SU-DHL-6 (cell line): ENCODE data around the gene FN1.

ENCODE experiments used
- H2AFZ ChIP-seq: fragments of 200-600 bp; sonication (generic); 2 replicates; pipeline ENCODE4 v1.6.1; 2014; ENCODE audit warnings: low read depth, mild to moderate bottlenecking, moderate library complexity, mixed read lengths, antibody characterized with exemption, low read length; ENCODE audit not compliant: severe bottlenecking
- H3F3A ChIP-seq: fragments of 200-600 bp; shearing (Covaris generic); 2 replicates; pipeline ENCODE4 v1.6.0; 2016; ENCODE audit warnings: antibody characterized with exemption, mild to moderate bottlenecking; ENCODE audit not compliant: insufficient read depth
- H3K27ac ChIP-seq: fragments of 200-600 bp; sonication (generic); 2 replicates; pipeline ENCODE4 v1.5.1; 2016; ENCODE audit warnings: low read depth, mild to moderate bottlenecking, low read length, moderate library complexity, mixed read lengths
- H3K27me3 ChIP-seq: fragments of 200-600 bp; sonication (generic), shearing (Covaris generic); 2 replicates; pipeline ENCODE4 v1.6.0; 2014; ENCODE audit warnings: mild to moderate bottlenecking, low read length
- H3K36me3 ChIP-seq: fragments of 200-600 bp; sonication (generic); 2 replicates; pipeline ENCODE4 v1.6.1; 2014; ENCODE audit warnings: mild to moderate bottlenecking, low read length, mixed read lengths
- H3K4me2 ChIP-seq: fragments of 300-600, 200-600 bp; shearing (Covaris generic), sonication (generic); 2 replicates; pipeline ENCODE4 v1.6.0; 2014; ENCODE audit warnings: low read length, low read depth, mild to moderate bottlenecking; ENCODE audit not compliant: poor library complexity, severe bottlenecking
- H3K4me3 ChIP-seq: fragments of 200-600 bp; sonication (generic); 2 replicates; pipeline ENCODE4 v1.5.1; 2014; ENCODE audit warnings: antibody characterized with exemption, low read length, mild to moderate bottlenecking, mixed read lengths; ENCODE audit not compliant: insufficient read depth, poor library complexity, severe bottlenecking
- H3K79me2 ChIP-seq: fragments of 200-600 bp; sonication (generic); 2 replicates; pipeline ENCODE4 v1.6.1; 2014; ENCODE audit warnings: mild to moderate bottlenecking, low read length, moderate library complexity; ENCODE audit not compliant: insufficient read depth
- H3K9ac ChIP-seq: fragments of 200-600 bp; sonication (generic); 2 replicates; pipeline ENCODE4 v1.7.0; 2014; ENCODE audit warnings: mild to moderate bottlenecking, low read length
- H3K9me2 ChIP-seq: fragments of 200-600 bp; sonication (generic); replicated peaks from 2 replicates; pipeline ENCODE4 v1.6.1; 2014; ENCODE audit warnings: low read length; ENCODE audit not compliant: insufficient read depth
- H3K9me3 ChIP-seq: fragments of 200-600 bp; sonication (generic); 2 replicates; pipeline ENCODE4 v1.6.1; 2014; ENCODE audit warnings: low read length, mixed read lengths; ENCODE audit not compliant: insufficient read depth
- H4K20me1 ChIP-seq: fragments of 200-600 bp; sonication (generic); 2 replicates; pipeline ENCODE4 v1.6.1; 2014; ENCODE audit warnings: low read depth, mild to moderate bottlenecking, antibody characterized with exemption, low read length, moderate library complexity, mixed read lengths
- EZH2phosphoT487 ChIP-seq: fragments of 200-600 bp; sonication (generic), shearing (Covaris generic); conservative IDR thresholded peaks from 2 replicates; pipeline ENCODE4 v1.6.1; 2018; ENCODE audit warnings: mild to moderate bottlenecking, antibody characterized with exemption, low read length, moderate library complexity, mixed read lengths
- TF ChIP-seq, protein P1 (sequence below): fragments of 200-600 bp; sonication (generic); IDR thresholded peaks from one replicate; pipeline ENCODE4 v1.5.1; 2017; ENCODE audit warnings: antibody characterized with exemption, mild to moderate bottlenecking, low read length, moderate library complexity; ENCODE audit not compliant: insufficient read depth, poor library complexity, severe bottlenecking

The FN1 gene

DNA sequence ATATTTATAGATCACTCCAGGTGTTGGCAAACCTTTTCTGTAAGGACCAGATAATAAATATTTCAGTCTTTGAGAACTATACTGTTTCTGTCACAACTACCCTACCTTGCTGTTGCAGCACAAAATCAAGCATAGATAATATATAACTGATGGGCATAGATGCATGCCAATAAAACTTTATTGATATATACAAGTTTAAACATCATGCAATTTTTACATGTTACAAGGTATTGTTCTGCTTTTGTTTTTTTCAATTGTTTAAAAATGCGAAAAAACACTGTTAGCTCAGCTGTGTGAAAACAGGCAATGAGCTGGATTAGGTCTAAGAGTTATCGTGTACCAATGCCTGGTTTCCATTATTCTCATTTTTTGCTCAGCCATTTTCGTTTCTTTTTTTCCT is 47.6 kb upstream of the FN1 start:
- Histone ChIP-seq H4K20me1 (no peaks in the 10 kb centered on the region), H3K27ac (no peak overlapping the region), H3K9ac (no peak overlapping the region), H2AFZ (no peak overlapping the region), H3K9me2 (no peaks in the 10 kb centered on the region), H3K27me3 (no peaks in the 10 kb centered on the region), H3K4me3 (no peak overlapping the region), H3K4me2 (no peak overlapping the region), H3K79me2 (no peaks in the 10 kb centered on the region), H3K36me3 (no peaks in the 10 kb centered on the region), H3F3A (no peaks in the 10 kb centered on the region), H3K9me3 (no peaks in the 10 kb centered on the region)
- TF ChIP-seq, protein P1, sequence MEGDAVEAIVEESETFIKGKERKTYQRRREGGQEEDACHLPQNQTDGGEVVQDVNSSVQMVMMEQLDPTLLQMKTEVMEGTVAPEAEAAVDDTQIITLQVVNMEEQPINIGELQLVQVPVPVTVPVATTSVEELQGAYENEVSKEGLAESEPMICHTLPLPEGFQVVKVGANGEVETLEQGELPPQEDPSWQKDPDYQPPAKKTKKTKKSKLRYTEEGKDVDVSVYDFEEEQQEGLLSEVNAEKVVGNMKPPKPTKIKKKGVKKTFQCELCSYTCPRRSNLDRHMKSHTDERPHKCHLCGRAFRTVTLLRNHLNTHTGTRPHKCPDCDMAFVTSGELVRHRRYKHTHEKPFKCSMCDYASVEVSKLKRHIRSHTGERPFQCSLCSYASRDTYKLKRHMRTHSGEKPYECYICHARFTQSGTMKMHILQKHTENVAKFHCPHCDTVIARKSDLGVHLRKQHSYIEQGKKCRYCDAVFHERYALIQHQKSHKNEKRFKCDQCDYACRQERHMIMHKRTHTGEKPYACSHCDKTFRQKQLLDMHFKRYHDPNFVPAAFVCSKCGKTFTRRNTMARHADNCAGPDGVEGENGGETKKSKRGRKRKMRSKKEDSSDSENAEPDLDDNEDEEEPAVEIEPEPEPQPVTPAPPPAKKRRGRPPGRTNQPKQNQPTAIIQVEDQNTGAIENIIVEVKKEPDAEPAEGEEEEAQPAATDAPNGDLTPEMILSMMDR: no peak
- no peak for TF ChIP-seq EZH2phosphoT487

DNA sequence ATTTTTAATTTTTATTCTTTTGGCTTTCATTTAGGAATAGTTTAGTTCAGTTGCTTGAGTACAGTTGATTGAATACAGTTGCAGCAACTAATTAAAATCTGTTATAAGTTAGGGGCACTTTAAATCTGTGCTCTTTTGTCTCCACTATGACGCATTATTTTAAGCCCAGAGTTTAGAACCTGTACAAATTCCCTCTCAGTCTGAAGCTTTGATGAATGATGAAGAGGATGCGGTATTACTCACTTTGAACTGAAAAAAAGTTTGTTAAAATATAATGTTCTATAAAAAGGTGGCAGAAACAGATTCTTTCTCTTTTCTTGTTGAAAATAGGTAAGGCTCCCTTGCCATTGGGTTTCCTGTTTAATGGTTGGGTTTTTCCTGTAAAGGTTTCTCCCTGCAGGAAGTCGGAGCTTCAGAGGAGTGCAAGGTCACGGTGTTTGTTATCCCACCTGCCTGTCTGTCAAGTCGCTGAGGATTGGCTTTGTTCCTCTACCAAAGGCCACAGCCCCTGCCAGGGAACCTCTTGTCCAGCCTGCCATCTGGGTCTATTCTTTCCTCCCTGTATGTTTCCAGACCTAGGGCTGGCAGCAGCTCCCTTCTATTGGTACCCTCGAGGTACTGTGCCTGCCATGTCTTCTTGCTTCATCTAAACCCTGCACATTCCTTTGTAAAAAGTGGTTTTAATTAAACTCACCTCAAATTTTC is 43.8 kb upstream of the FN1 start:
- H3K79me2 ChIP-seq: no peaks in the 10 kb centered on the region
- no peak overlapping the region for H3K9ac ChIP-seq
- TF ChIP-seq, protein P1: no peak
- no peak for TF ChIP-seq EZH2phosphoT487
- no peak overlapping the region for H2AFZ ChIP-seq
- H3K4me3 ChIP-seq: no peak overlapping the region
- no peaks in the 10 kb centered on the region for H3K9me2 ChIP-seq
- H3K27ac ChIP-seq: no peak overlapping the region
- no peaks in the 10 kb centered on the region for H3K36me3 ChIP-seq
- H3F3A ChIP-seq: no peaks in the 10 kb centered on the region
- H3K9me3 ChIP-seq: no peaks in the 10 kb centered on the region
- no peak overlapping the region for H3K4me2 ChIP-seq
- no peaks in the 10 kb centered on the region for H3K27me3 ChIP-seq
- H4K20me1 ChIP-seq: no peaks in the 10 kb centered on the region

DNA sequence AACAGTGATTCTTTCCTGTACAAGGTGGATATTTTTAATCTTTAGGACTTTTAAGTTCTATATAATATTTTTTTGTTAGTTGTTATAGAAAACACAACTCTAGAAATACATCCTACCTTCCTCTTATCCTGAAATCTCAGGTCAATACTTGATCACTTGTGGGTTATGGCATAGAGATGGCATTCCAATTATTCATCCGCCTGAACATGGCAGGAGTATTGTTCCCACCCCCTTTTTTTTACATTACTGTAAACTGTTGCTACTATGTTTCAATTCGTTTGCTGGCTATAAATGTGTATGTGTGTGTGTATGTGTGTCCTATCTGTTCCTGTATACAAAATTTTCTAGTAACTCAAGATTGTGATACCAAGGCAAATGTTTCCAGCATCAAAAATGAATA is 43.3 kb upstream of the FN1 start:
- H3K4me3 ChIP-seq: no peak overlapping the region
- no peaks in the 10 kb centered on the region for H3K79me2 ChIP-seq

More for the DNA sequence above, 43.3 kb upstream of the FN1 start:
- H3K27me3 ChIP-seq: no peaks in the 10 kb centered on the region
- H3K4me2 ChIP-seq: no peak overlapping the region
- H3K9me2 ChIP-seq: no peaks in the 10 kb centered on the region
- no peaks in the 10 kb centered on the region for H3F3A ChIP-seq
- no peak overlapping the region for H3K27ac ChIP-seq
- H2AFZ ChIP-seq: no peak overlapping the region
- H3K9ac ChIP-seq: no peak overlapping the region
- TF ChIP-seq, protein P1: no peak
- H3K9me3 ChIP-seq: no peaks in the 10 kb centered on the region
- H4K20me1 ChIP-seq: no peaks in the 10 kb centered on the region
- H3K36me3 ChIP-seq: no peaks in the 10 kb centered on the region
